HG03342 (cell line): ENCODE data around the gene PLPP3.

Experiments
- ATAC-seq: cut with Tn5 transposase; IDR thresholded peaks from one replicate; pipeline ENCODE4 v1.9.1; 2021; ENCODE audit warnings: mild to moderate bottlenecking, moderate library complexity; ENCODE audit not compliant: unreplicated experiment

PLPP3 gene

DNA sequence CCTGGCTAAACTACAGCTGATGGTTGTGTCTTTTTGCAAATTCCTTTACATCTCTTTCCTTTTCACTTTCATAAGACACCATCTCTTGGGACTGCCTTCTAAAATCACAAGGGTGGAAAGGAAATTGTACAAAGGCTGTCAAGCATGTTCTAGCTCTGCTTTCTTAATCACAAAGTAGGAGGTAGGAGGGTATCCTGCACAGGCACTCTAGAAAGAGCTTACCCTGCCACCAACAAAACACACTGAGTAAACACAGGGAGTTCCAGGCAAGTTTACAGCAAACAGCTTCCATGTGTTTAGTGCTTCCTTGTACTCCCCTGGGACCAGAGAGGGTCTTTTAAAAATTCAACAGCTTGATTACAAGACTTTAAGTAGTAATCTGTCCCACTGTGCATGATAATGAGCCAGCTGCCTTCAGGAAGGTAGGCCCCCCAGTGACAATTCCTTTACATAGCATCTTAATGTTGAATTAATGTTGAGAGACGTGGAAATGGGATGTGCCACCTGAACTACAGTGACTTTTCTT lies 2.4 kb downstream of the PLPP3 start:
- ATAC-seq, result no peak

GRCh38 chr1:56575865-56576264 lies 3.5 kb downstream of the PLPP3 start:
- ATAC-seq, result no peak

GRCh38 chr1:56574794-56575193 lies 4.6 kb downstream of the PLPP3 start:
- ATAC-seq, result no peak

- ATAC-seq, result no peak
Measured at GRCh38 chr1:56573311-56573710, 6.1 kb downstream of the PLPP3 start.

GRCh38 chr1:56572334-56573050 lies 6.9 kb downstream of the PLPP3 start:
- ATAC-seq, result no peak

- no peak for ATAC-seq
Measured at GRCh38 chr1:56571448-56571847, 7.9 kb downstream of the PLPP3 start.

DNA sequence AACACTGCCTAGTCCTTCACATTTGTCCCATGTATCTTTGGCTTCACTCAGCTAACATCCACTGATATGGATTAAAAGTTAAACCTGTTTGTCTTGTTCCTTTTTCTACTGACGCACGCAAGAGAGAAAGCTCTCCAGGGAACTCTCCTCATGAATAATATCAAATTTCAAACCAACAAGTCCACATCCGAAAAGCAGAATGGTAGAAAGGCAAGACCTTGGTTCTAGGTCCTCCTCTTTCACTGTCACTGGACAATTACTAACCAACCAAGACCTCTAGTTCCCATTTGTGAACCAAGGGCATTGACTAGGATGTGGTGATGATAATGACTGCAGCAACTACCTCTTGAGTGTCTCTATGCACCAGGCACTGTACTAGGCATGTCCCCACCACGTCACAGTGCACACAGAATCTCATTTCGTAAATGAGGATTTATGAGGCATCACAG lies 8.4 kb downstream of the PLPP3 start:
- no peak for ATAC-seq

DNA sequence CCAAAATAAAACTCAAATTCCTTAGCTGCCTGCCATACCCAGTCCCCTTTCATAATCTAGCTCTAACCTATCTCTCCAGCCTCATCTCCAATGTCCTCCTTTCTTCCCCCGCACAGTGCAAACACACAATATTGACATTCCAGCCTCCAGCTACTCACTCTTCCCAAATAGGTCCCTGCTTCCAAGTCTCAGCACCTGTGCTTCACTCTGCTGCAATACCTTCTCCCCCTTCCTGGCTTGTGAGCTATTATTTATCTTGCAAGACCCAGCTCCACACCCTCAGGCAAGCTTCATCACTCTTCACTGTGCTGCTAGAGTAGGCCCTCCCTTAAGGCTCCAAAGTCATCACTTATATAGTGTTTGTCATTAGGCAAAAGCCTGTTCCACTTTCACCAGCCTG lies 9.7 kb downstream of the PLPP3 start:
- ATAC-seq, result no peak

DNA sequence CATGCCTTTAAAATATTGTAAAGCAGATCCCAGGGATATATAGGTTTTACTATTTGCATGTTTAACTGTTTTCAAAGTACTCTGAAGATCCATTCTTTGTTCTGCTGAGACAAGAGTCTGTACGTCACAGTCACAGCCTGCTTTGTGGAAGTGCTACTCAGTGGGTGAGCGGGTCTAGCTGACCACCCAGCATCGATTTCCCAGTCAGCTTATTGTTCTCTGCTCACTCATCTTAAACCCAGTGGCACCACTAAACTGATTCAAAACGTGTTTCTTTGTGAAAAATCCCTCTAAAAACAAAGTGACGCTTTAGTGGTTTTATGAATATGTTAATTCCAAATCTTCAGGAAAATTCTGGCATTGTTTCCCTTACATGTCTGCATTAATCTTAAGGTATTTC lies 12.4 kb downstream of the PLPP3 start:
- no peak for ATAC-seq

- no peak for ATAC-seq
Measured at GRCh38 chr1:56566061-56566744, 13.2 kb downstream of the PLPP3 start.

GRCh38 chr1:56564615-56565014 lies 14.7 kb downstream of the PLPP3 start:
- no peak for ATAC-seq

DNA sequence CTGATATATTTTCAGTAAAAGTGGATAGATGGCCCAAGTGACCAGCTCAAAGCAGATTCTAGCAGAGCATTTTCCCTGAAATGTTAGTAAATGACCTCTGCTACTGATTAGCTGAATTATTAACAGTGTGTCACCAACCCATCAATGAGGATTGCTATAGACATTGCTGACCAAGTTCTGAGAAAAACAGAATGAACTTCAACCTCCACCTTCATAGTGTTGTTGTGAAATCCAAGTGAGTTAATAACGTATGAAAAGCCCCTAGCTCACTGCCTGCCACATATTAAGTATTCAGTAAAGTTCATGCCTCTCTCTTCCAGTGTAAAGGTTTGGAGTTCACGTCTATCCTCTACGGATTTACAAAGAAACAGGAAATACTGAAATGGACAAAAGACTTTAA lies 15.8 kb downstream of the PLPP3 start:
- ATAC-seq, result no peak

DNA sequence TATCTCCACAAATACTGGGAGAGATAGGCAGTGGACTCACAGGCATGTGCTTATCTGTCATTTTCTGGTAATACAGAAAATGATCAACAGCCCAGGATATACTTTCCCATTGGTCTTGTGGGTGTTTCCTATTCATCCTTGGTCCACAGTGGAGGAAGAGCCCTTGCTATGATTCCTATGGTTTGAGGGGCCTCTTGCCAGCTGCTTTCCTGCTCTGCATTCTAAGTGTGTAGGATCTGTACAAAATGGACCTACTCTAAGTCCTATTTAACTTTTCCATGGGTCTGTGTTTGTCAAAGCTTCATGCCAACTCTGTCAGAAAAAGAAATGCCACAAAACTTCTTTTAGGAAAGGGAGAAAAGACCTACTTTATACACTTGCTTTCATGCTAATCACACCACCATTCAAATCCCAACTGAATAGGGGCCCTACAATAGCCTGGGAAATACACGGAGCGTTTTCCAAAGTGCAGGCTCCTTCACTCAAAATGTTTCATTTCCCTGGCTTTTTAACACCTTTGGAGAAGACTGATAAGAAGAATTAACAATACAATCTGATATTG lies 16.4 kb downstream of the PLPP3 start:
- no peak for ATAC-seq

GRCh38 chr1:56561227-56562019 lies 17.9 kb downstream of the PLPP3 start:
- ATAC-seq, result no peak

DNA sequence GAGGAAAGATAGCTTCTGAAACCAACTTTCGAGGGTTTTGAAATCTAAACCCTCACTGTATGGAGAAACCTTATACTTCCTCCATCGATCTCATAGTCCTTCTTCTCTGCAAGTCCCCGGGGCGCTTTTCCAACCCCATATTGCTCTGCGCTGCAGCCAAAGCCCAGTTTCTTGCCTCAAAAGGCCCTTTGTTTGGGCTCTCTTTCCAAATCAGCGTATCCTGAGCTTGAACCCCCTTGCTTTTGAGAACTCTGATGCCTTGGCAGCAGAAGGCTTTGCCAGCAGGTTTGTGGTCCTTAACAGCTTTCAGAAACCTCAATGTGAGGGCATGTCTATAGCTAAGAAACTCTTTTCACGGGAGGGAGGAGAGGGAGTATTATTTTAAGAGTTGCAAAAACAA lies 21.6 kb downstream of the PLPP3 start:
- ATAC-seq, result no peak

GRCh38 chr1:56555448-56555847 lies 23.9 kb downstream of the PLPP3 start:
- no peak for ATAC-seq

DNA sequence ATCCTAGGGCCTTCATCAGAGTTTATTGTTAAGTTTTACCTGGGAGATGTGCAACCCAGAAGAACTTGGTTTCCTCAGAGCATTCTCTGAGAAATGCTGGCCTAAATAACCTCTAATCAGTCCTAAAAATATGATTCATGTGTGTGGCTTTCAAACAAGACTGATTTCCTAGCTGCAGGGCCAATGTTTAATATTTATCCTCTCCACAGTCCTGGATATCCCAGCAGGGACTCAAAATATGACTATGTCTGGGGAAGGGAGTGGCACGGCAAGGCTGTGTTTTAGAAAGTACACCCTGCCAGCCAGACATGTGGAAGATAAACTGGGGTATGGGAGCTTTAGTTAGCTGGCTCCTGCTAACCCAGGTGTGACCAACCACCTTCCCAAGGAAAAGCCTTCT lies 26.3 kb downstream of the PLPP3 start:
- ATAC-seq, result no peak

DNA sequence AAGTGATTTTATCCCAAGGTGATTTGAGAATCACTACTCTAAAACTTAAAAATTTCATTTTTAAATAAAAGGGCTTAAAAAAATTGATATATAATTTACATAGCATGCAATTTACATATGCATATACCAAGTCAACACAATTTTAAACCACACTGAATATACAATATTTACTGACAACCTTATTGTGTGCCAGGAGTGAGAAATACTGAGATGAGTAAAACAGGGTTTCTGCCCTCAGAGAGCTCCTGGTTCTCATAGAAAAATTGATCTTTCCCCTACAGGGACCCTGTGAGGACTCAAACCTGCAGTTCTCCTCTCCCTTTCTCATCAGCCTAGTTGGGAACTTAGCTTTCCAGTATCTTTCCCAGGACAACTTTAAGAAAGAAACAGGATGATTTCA lies 27.0 kb downstream of the PLPP3 start:
- no peak for ATAC-seq

DNA sequence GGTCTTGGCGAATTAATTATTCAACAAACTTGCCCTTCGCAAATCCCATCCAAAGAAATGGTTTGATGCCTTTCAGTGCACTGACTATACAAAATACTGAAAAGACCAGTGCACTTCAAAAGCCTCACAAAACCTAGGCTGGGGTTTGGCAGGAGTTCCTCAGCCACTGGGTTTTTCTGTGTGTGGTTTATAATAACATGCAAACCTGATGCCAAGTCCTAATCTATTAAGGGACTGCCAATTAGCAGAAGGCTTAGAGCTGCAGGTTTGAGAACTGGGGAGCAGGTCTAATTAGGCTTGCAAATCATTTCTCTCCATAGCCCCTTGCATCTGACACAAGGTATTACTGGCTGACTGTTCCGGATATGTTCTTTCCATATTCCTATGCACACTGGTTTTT lies 27.7 kb downstream of the PLPP3 start:
- ATAC-seq, result no peak

GRCh38 chr1:56550859-56551188 lies 28.5 kb downstream of the PLPP3 start:
- no peak for ATAC-seq

DNA sequence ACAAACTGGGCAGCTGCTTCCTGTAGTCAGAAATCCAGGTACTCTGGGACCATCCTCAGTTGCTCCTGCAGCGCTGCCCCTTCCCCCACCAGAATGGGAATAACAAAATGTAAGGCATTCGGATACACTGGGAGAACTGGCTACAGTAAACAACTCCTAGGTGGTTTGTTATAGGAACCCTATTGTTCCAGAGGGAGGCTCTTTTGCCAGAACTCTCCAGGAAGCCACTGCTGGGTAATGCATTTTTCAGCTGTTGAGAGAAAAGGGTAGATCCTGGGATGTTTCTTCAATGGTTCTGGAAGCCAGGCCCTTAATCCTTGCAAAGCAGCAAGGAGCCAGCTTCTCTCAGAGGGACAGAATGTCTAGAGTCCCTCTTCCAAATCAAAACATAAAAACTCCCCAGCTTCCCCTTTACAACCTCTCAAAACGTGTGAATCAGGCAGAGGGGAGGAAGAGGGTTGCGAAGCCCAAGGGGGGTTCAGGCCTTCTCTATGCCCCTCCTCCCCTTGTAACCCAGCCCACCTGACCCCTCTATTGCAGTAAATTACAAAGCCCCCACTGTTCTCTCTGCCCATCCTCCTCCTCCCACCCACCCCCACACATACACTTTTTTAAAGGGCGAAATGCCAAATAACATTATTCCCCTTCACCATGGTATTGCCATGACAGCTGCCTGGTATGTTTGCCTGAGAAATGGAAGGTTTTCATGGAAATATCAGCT lies 29.1 kb downstream of the PLPP3 start:
- ATAC-seq, result no peak
